ENCODE data around the gene ANKRD45. TPM values are rescaled to one million over a fixed set of nuclear protein-coding genes. Genes with fewer than 3 reads are reported as not detected.
A peak's percentile ranks its signal among the peaks of the same experiment; 100 is the strongest.

ANKRD45 gene
- total RNA-seq, 1 experiment from 2014 or later, result 2.2 TPM

DNA sequence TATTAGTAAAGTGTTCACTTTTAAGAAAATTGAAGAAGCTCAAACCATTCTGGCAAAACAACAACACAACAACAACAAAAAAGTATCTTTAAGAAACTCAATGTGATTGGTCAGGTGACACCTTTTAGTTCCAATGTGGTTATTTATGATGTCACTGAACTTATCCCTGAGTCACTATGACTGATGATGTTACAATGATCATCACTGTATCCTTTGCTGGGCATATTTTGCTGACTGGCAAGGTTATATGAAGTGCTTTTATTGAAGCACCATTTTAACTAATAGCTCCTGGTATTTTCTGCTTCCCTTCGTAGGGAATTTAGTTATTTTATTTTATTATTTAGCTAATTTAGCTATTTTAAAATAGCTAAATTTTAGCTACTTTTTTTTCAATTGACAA is 34.5 kb downstream of the ANKRD45 start, which contains the start of gene TEX50:
Gene TEX50, plus strand, starts transcription at position 223 of the 400 bp plus-strand sequence. CDS start 184 bp downstream, outside the sequence.
- no peak for TF ChIP-seq ESRRA (CRISPR knock-in tag; IDR thresholded peaks at IDR 0.05; ENCODE audit: borderline replicate concordance)
- TF ChIP-seq JUN (CRISPR knock-in tag; IDR thresholded peaks at IDR 0.05), result no peak
- no peak for TF ChIP-seq FOXK1 (CRISPR knock-in tag; IDR thresholded peaks at IDR 0.05)
- TF ChIP-seq HMGA2 (CRISPR knock-in tag; IDR thresholded peaks at IDR 0.05), result no peak
- TF ChIP-seq GABPB1 (CRISPR knock-in tag; IDR thresholded peaks at IDR 0.05), result no peak
- TF ChIP-seq, protein P1, sequence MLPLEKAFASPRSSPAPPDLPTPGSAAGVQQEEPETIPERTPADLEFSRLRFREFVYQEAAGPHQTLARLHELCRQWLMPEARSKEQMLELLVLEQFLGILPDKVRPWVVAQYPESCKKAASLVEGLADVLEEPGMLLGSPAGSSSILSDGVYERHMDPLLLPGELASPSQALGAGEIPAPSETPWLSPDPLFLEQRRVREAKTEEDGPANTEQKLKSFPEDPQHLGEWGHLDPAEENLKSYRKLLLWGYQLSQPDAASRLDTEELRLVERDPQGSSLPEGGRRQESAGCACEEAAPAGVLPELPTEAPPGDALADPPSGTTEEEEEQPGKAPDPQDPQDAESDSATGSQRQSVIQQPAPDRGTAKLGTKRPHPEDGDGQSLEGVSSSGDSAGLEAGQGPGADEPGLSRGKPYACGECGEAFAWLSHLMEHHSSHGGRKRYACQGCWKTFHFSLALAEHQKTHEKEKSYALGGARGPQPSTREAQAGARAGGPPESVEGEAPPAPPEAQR (CRISPR knock-in tag; IDR thresholded peaks at IDR 0.05), result no peak
- TF ChIP-seq, protein P2, sequence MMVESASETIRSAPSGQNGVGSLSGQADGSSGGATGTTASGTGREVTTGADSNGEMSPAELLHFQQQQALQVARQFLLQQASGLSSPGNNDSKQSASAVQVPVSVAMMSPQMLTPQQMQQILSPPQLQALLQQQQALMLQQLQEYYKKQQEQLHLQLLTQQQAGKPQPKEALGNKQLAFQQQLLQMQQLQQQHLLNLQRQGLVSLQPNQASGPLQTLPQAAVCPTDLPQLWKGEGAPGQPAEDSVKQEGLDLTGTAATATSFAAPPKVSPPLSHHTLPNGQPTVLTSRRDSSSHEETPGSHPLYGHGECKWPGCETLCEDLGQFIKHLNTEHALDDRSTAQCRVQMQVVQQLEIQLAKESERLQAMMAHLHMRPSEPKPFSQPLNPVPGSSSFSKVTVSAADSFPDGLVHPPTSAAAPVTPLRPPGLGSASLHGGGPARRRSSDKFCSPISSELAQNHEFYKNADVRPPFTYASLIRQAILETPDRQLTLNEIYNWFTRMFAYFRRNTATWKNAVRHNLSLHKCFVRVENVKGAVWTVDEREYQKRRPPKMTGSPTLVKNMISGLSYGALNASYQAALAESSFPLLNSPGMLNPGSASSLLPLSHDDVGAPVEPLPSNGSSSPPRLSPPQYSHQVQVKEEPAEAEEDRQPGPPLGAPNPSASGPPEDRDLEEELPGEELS (CRISPR knock-in tag; IDR thresholded peaks at IDR 0.05), result no peak
- TF ChIP-seq ETV6 (CRISPR knock-in tag; IDR thresholded peaks at IDR 0.05), result no peak
- TF ChIP-seq E2F1 (CRISPR knock-in tag; IDR thresholded peaks at IDR 0.05), result no peak
- no peak for TF ChIP-seq ZNF232 (CRISPR knock-in tag; IDR thresholded peaks at IDR 0.05)
- POLR2A ChIA-PET, result no interaction called here
- H3K9me3 Mint-ChIP-seq, result peaks cover 34% of the 10 kb centered on the region
- CTCF ChIA-PET, result no interaction called here
- H3K36me3 Mint-ChIP-seq, result peaks cover 20% of the 10 kb centered on the region
- ATAC-seq (no peak), DNase-seq (ENCODE audit: low spot score) (no peak)
- H3K27ac Mint-ChIP-seq, result no peak within 1 kb of the TSS
- peaks cover 3% of the 10 kb centered on the region; the same call in 1 of the 2 replicates for H3K4me1 Mint-ChIP-seq
- no peak within 1 kb of the TSS for H3K4me3 Mint-ChIP-seq
- H3K27me3 Mint-ChIP-seq (ENCODE audit: low read depth), result no peaks in the 10 kb centered on the region

- Mint-ChIP-seq H3K27me3 (ENCODE audit: low read depth) (no peaks in the 10 kb centered on the region), H3K27ac (no peak overlapping the region), H3K9me3 (0 out of 2 replicates have a peak, but pooled peaks cover 3% of the 10 kb centered on the region), H3K36me3 (no peaks in the 10 kb centered on the region), H3K4me1 (peaks cover 2% of the 10 kb centered on the region; the same call in 1 of the 2 replicates), H3K4me3 (no peak overlapping the region)
- DNase-seq (ENCODE audit: low spot score) (no peak), ATAC-seq (peak; percentile 46; the same call in 1 of the 2 replicates)
- CTCF ChIA-PET, result interaction anchor here (0.9 to 1.2 kb wide), 2 partner anchors 198 to 209 kb away, joined by 3 read pairs; no protein-coding TSS in a partner anchor
- TF ChIP-seq, protein P3, sequence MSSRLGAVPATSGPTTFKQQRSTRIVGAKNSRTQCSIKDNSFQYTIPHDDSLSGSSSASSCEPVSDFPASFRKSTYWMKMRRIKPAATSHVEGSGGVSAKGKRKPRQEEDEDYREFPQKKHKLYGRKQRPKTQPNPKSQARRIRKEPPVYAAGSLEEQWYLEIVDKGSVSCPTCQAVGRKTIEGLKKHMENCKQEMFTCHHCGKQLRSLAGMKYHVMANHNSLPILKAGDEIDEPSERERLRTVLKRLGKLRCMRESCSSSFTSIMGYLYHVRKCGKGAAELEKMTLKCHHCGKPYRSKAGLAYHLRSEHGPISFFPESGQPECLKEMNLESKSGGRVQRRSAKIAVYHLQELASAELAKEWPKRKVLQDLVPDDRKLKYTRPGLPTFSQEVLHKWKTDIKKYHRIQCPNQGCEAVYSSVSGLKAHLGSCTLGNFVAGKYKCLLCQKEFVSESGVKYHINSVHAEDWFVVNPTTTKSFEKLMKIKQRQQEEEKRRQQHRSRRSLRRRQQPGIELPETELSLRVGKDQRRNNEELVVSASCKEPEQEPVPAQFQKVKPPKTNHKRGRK (CRISPR knock-in tag; IDR thresholded peaks at IDR 0.05; ENCODE audit: borderline replicate concordance), result no peak
- TF ChIP-seq ZNF416 (CRISPR knock-in tag; IDR thresholded peaks at IDR 0.05) (0 out of 2 replicates have a peak, but pooled peaks have one; percentile 44), NR1H2 (CRISPR knock-in tag; IDR thresholded peaks at IDR 0.05) (no peak)
- POLR2A ChIA-PET, result interaction anchor here (0.7 kb wide), 1 partner anchor 10 kb away, joined by 3 read pairs; no protein-coding TSS in a partner anchor
Observed at GRCh38 chr1:173628888-173629287, 40.8 kb downstream of the ANKRD45 start.

DNA sequence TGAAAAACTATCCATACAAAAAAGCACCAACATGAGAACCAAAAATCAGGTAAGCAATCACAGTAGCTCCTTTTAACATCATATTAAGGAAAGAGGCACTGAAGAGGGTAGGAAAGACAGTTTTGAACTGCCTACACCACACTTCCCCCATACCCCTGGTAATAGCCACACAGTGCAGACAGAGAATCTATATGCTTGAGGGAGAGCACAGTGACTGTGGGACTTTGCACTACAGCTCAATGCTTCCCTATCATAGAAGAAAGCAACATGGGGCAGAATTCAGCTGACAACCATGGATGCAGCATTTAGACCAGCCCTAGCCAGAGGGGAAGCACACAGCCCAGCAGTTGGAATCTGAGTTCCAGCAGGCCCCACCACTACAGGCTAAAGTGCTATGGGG is 42.4 kb downstream of the ANKRD45 start:
- no peak for ATAC-seq
- ChIA-PET POLR2A (no interaction called here), CTCF (interaction anchor here (0.5 kb wide), 1 partner anchor 661 kb away, joined by 3 read pairs; no protein-coding TSS in a partner anchor)
- H3K9me3 Mint-ChIP-seq, result peaks cover 14% of the 10 kb centered on the region
- H3K27me3 Mint-ChIP-seq (ENCODE audit: low read depth), result no peaks in the 10 kb centered on the region
- TF ChIP-seq, protein P4, sequence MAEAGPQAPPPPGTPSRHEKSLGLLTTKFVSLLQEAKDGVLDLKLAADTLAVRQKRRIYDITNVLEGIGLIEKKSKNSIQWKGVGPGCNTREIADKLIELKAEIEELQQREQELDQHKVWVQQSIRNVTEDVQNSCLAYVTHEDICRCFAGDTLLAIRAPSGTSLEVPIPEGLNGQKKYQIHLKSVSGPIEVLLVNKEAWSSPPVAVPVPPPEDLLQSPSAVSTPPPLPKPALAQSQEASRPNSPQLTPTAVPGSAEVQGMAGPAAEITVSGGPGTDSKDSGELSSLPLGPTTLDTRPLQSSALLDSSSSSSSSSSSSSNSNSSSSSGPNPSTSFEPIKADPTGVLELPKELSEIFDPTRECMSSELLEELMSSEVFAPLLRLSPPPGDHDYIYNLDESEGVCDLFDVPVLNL (CRISPR knock-in tag; IDR thresholded peaks at IDR 0.05; ENCODE audit: borderline replicate concordance, low read depth), result no peak
- TF ChIP-seq SP1 (CRISPR knock-in tag; conservative IDR thresholded peaks at IDR 0.05) (no peak), NFYB (CRISPR knock-in tag; conservative IDR thresholded peaks at IDR 0.05; ENCODE audit: low read depth) (no peak)
- DNase-seq (ENCODE audit: low spot score), result no peak
- H3K4me3 Mint-ChIP-seq, result no peak overlapping the region
- no peak overlapping the region for H3K27ac Mint-ChIP-seq
- H3K4me1 Mint-ChIP-seq, result peaks cover 2% of the 10 kb centered on the region; the same call in 1 of the 2 replicates
- no peaks in the 10 kb centered on the region for H3K36me3 Mint-ChIP-seq

Measured in WTC11 (cell line).